ENCODE results near the gene DHPS. TPM values are rescaled to one million over a fixed set of nuclear protein-coding genes. Genes with fewer than 3 reads are reported as not detected.

DHPS gene
- total and polyA plus RNA-seq, 10 donors = 55.1 to 158 (median 93.8) TPM

GRCh38 chr19:12723381-12723640, 41.6 kb upstream of the DHPS start:
- TF ChIP-seq POLR2A (IDR thresholded peaks at IDR 0.05) (no peak), CTCF (IDR thresholded peaks at IDR 0.05 in 8 of 11, conservative IDR thresholded peaks at IDR 0.05 in 3 of 11) (no peak), POLR2AphosphoS5 (IDR thresholded peaks at IDR 0.05) (no peak)
- 0 to 1% (median 1%) methylated on average over 7 of the region's 7 CpGs for WGBS, 5 donors
- Histone ChIP-seq H3K27me3 (replicated peaks in 1 of 7) (no peaks in the 10 kb centered on the region), H3K36me3 (peaks cover 0 to 26% (median 14%) of the 10 kb centered on the region in 6 donors), H3K4me1 (peaks cover 22 to 57% (median 47%) of the 10 kb centered on the region in 6 donors), H3K27ac (peak overlapping the region; percentile 62 to 94 (median 90)), H3K4me3 (peak overlapping the region; percentile 48 to 91 (median 70)), H3K9me3 (no peaks in the 10 kb centered on the region)
- intact Hi-C loops (cut with DNase I; ENCODE audit: low total_unique reads) = no loop called here
- DNase-seq = no peak

- Histone ChIP-seq H3K4me1 (peaks cover 22 to 60% (median 47%) of the 10 kb centered on the region in 6 donors), H3K27ac (peak overlapping the region; percentile 80 to 94 (median 90)), H3K36me3 (peaks cover 0 to 26% (median 16%) of the 10 kb centered on the region in 6 donors), H3K27me3 (replicated peaks in 1 of 7) (no peaks in the 10 kb centered on the region), H3K4me3 (peak overlapping the region; percentile 48 to 91 (median 70)), H3K9me3 (no peaks in the 10 kb centered on the region)
- DNase-seq = peak; percentile 98
- TF ChIP-seq CTCF (IDR thresholded peaks at IDR 0.05 in 8 of 11, conservative IDR thresholded peaks at IDR 0.05 in 3 of 11) (no peak), POLR2A (IDR thresholded peaks at IDR 0.05) (peak in 1 of 3 donors; percentile 66), POLR2AphosphoS5 (IDR thresholded peaks at IDR 0.05) (peak; percentile 80 to 88 (median 81))
- 0 to 1% (median 1%) methylated on average over 30 to 32 of the region's 32 CpGs for WGBS, 5 donors
- intact Hi-C loops (cut with DNase I; ENCODE audit: low total_unique reads) = no loop called here
Observed at GRCh38 chr19:12722566-12723380, 41.1 kb upstream of the DHPS start.

GRCh38 chr19:12721656-12722565, 40.2 kb upstream of the DHPS start:
- intact Hi-C loops (cut with DNase I; ENCODE audit: low total_unique reads) = no loop called here
- 1 to 3% (median 1%) methylated on average over 26 to 65 of the region's 65 CpGs for WGBS, 5 donors
- DNase-seq = peak; percentile 90
- Histone ChIP-seq H3K4me1 (peaks cover 22 to 67% (median 47%) of the 10 kb centered on the region in 6 donors), H3K4me3 (peak overlapping the region; percentile 48 to 91 (median 70)), H3K27me3 (replicated peaks in 1 of 7) (no peaks in the 10 kb centered on the region), H3K9me3 (no peaks in the 10 kb centered on the region), H3K27ac (peak overlapping the region; percentile 80 to 94 (median 90)), H3K36me3 (peaks cover 0 to 29% (median 18%) of the 10 kb centered on the region in 6 donors)
- TF ChIP-seq POLR2AphosphoS5 (IDR thresholded peaks at IDR 0.05) (no peak), POLR2A (IDR thresholded peaks at IDR 0.05) (no peak), CTCF (IDR thresholded peaks at IDR 0.05 in 8 of 11, conservative IDR thresholded peaks at IDR 0.05 in 3 of 11) (no peak)
